Stimulated activated CD4-positive, alpha-beta T cell treated with anti-CD3 and anti-CD28 coated beads, Interleukin-2, amount 100 ng/mL, for 48 hours (primary cell): Measurements from ENCODE around the gene PLAGL1.

Experiments
- DNase-seq, 2 donors: peaks; one replicate each; pipeline ENCODE4 v3.0.0-alpha.2; 2020

Gene PLAGL1

GRCh38 chr6:143963158-143963919 lies 44.7 kb downstream of the PLAGL1 start:
- no peak for DNase-seq

DNA sequence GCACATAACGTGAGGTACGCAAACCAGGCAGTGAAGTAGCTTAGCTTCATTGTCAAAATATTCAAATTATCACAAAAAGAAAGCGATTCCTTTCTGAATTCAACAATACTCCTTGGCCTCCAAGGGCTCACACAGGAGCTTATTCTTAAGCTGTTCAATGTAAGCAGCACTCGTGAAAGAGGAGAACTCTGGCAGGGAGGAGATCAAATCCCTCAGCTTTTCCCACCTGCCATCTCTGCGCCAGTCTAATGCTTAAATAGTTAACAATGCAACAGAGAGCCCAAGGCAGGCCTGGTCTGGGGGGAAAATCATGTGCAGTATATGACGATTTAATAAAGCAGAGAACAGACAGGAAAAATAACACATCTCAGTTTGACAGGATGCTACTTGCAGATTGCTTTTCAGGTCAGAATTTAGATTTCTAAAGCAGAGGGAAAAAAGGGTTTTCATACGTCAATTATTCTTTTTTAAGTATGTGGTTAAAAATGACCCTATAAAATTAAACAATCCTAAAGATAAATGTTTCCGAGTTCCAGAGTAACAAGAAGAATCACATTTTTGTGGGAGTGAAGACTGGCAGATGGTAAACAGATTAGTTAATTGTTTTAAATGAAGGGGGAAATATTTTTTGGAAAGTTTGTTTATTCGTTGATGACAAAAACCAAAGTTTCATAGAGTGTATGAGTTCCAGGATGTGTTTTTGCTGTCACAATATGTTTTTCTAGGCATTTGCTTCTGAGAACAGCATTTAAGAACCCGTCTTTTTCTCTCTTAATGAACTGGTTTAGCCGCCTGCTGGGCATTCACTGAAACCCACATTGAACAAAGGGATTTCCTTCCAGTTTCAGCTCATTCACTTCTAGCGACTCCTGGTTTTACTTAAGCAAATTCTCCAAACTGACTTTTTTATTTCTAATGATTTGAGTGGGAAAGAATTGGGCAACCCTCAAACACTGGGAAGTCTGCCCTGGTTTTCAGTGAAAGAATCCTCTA lies 45.9 kb downstream of the PLAGL1 start:
- DNase-seq: no peak

- no peak for DNase-seq
Measured at GRCh38 chr6:143961066-143961465, 47.0 kb downstream of the PLAGL1 start.

- no peak for DNase-seq
Measured at GRCh38 chr6:143959927-143960326, 48.1 kb downstream of the PLAGL1 start.

- DNase-seq: no peak
Measured at GRCh38 chr6:143958839-143959399, 49.1 kb downstream of the PLAGL1 start.

DNA sequence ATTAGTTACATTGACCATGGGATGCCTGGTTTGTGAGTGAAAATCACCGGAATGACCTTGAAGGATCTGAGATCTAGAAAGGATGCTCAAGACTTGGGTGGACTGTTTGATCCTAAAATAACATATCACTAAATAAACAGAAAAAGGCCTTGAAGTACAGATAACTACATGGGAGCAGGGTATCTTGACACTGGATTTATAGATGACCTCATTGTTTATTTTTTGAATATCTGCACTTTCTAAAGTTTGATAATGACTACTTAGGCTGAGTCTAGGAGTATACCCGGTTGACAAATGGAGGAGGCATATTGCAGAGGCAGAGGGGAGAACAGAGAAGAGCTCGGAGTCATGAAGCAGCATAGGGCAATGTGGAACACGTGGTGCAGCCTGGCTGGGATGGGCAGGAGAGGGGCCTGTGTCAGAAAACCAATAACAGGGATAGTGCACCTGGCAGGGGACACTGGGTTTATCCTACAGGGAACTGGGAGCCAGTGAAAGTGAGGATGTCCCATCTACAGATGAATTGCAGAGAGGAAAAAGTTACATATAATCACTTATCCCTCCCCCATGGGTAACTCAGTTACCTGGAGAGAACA lies 50.3 kb downstream of the PLAGL1 start:
- no peak for DNase-seq

DNA sequence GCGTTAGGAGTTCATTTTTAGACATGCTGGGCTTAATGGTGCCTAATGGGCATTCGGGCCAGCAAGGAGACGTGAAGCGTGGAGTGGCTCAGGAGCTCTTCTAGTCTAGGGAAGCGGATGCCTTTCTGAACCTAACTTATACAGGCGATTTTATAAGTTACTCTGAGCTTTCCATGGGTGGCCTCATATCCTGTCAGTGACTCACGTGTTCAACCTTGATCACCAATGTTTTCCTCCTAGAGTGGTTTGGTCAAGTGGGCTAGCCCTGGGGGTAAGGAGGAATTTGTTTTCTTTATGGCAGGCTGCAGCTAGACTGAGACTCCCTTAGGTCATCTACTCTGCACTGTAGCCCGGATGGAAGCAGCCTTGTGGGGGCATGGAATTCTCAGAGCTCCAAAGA lies 52.1 kb downstream of the PLAGL1 start:
- DNase-seq: no peak

- DNase-seq: no peak
Measured at GRCh38 chr6:143953922-143954321, 54.1 kb downstream of the PLAGL1 start.

DNA sequence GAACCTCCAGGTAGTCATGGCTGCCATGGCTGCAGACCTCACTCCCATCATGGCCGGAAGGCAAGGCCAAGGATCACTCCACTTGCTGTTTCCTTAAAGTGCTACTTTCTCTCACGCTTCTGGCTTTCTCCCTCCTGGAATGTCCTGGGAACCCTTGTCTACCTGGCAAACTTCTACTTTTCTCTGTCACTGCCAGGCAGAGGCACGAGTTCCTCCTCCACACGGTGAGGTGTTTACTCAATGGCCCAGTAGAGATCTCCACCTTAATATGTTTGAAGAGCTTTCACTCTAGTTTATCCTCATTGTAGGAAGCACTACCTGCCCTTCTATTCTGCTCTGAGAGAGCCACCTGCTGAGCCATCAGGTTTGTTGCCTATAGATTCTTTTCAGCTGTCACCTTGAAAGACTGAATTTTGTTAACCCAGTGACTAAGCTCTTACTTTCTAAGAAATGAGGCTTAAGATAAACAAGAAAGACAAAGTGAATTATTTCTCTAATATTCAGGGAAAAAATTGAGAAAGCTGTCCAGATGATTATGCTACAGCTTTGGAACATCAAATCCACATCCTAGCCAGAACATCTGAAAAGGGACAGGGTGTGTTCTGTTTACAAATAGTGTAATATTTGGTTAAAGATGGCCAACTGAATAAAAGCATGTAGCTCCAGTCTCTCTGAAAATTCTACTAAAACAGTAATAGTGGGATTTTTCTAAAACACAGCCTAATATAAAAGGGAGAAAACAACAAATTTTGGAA lies 54.9 kb downstream of the PLAGL1 start:
- DNase-seq: no peak

GRCh38 chr6:143952060-143952778 lies 55.8 kb downstream of the PLAGL1 start:
- DNase-seq: no peak

- DNase-seq: no peak
Measured at GRCh38 chr6:143950875-143951274, 57.2 kb downstream of the PLAGL1 start.

DNA sequence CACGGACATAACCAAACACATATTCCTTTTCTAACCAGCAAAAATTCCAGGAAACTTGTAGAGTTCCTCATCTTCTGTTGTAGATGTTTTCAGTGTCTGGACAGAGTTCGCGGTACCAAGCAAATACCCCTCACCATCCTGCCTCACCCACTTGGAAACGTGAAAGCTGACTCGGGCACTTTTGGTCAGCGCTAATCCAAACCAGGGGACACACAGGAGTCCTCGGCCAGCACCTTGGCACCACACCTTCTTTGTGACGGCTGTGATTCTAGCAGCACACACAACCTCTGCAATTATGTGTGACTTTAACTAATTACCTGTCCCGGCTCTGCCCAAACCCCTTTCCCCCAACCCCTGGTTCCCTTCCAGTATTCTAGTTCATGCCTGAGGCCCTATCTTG lies 58.1 kb downstream of the PLAGL1 start:
- DNase-seq: no peak

DNA sequence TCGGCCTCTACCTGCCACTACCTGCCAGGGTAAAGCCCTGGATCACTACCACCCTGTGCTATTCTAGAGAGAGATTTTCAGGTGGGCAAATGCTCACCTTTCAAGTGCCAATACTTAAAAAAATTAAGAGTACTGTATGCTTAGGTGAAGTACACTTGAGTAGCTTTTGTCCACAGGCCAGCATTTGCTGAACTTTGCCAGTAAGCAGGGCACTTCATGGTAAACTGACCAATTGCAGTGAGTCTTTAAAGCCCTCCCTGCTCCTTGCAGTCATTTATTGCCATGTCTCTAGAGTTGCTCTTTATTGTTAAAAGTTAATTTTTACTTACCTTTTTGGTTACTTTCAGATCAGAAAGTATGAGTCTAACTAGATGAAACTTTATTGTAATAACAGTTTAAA lies 58.5 kb downstream of the PLAGL1 start:
- DNase-seq: no peak

DNA sequence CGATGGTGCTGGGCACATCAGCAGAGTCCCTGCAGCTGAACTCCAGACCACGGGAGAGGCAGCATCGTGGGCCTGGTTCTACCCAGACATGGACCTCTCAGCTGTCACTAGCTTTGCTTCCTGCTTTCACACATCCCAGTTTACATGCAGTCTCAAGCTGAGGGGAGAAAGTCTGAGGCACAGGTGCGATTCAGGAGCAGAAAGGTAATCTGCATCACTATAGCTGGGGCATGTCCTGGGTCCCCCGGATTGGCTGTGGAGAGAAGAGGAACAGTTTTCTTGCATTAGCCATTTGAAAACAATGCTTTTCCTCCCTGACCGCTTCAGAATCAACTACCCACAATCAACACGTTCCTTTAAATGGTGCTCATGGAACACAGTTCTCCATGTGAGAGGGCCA lies 59.9 kb downstream of the PLAGL1 start:
- DNase-seq: no peak

DNA sequence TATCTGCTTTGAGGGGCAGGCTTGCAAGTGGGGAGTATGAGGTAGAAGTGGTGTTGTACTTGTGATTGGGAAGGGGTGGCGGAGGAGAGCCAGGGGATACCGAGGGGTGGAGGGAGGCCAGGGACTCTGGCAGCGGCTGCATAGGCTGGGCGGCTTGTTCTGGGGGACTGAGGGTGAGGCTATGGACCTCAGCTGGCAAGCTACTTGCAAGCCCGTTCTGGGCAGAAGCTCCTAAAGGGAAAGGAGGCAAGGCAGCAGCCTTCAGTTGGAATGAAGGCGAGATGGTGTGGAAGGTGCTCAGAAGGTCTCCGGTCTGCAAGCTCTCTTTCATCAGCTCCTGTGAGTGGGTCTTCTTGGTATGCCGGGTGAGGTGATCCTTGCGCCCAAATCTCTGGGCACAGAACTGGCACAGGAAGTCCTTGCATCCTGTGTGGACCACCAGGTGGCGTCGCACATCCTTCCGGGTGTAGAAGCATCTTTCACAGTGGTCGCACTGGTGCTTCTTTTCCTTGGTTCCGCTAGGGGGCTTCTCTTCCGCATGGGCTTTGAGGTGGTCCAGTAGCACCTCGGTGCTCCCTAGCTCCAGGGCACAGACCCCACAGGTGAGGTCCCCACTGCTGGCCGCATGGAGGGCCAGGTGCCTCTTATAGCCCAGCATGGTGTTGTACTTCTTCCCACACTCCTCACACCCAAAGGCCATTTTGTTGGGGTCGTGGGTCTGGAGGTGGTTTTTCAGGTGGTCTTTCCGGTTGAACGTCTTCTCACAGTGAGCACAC lies 66.0 kb downstream of the PLAGL1 start:
- DNase-seq: peak; percentile 56 to 58

- peak; percentile 40 to 47 for DNase-seq
Measured at GRCh38 chr6:143940011-143940597, 68.0 kb downstream of the PLAGL1 start.

DNA sequence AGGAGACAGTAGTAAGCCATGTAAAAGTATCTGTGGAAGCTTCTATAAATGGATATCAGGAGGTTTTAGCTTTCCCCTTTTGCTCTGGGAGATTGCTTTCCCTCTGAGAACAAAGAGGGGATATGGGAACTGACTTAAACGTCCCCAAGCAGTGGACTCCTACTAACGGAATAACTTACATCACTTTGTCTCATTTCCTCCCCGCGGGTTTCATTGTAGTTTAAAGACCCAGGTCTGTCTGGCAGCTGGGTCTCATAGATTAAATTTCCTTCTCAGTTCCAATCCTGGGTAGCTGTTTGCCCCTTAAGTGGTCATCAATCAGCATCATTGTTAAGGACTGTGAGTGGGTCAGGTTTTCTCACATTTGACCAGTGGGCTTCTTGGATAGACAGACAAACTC lies 68.7 kb downstream of the PLAGL1 start:
- DNase-seq: no peak

DNA sequence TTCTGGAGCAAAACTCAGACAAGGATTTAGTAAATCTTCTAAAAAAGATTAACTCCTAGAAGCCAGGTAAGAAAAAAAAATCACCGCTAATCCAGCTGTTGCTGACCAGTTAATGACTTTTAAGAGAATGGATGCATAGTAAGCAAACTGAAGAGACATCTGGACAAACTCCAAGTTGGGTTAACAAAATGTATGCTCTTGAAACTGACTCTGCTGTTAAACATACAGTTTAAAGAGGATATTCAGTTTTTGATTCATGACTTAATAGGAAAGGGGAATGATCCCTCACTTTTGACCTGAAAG lies 70.4 kb downstream of the PLAGL1 start:
- no peak for DNase-seq

DNA sequence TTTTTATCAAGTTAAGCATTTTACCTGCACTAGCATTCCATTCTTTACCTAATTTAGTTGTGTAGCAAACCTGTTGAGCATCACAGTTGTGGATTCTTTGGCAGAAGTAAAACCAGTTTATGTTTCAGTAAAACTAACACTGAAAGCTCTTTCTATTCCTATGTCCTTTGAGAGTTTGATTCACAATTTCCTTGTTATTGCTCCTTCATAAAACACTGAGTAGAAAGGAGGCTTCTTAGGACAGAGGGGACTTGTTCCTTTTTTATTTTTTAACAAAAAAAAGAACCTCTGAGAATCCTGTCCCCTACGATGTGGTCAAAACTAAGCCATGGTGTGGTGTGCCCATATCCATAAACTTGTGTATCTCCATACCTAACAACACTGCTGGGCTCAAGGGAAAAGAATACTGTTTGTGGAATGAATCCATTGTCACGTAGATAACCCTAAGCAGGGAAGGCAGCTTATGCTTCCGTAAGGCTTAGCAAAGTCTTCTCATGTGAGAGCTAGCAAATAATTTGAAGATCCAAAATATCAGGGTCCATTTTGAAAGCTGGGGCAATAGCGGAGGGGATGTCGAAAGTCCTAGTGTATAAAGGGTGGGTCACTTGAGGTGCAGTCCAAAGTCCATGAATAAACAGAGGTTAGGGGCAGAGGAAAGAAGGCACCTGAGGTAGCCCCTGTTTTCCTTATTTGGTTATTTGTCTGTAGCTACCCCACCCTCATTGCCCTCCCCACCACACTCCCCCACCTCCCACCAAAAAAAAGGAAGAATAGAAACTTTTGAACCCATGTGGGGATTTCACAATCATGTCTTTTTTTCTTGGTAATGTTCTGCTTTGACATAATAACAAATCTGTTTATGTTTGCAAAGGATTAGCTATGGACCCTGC lies 71.0 kb downstream of the PLAGL1 start:
- DNase-seq: no peak

DNA sequence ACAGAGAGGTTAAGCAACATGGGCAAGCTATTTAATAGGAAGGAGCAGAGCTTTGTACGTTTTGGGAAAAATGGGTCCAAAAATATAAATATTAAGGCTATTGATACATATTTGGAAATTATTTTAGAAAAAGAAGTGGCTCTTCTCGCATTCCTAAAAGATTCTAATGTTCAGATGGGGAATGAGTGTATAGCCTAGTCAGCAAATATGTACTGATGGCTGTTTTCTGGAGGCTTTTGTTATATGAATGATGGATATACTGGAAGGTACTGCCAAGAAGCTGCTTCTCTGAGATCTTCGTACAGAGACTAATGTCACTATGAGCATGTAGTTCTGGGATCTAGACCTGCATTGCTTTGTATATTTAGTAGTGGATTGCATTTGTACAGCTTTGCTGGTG lies 71.7 kb downstream of the PLAGL1 start:
- DNase-seq: no peak
